Activated CD4-positive, alpha-beta T cell treated with anti-CD3 and anti-CD28 coated beads, Interleukin-2, amount 10 ng/mL, durations not matched to agents 24 days and 14 days (primary cell): Measurements from ENCODE around the gene ITGAX. TPM values are rescaled to one million over a fixed set of nuclear protein-coding genes. Genes with fewer than 3 reads are reported as not detected.

Experiments
- DNase-seq: peaks from one replicate; pipeline ENCODE4 v3.0.0; 2022
- H3K27ac Mint-ChIP-seq: one replicate; pipeline ENCODE4 v1.8.0; 2022; ENCODE audit warnings: mild to moderate bottlenecking, mixed read lengths
- H3K27me3 Mint-ChIP-seq: one replicate; pipeline ENCODE4 v1.8.0; 2022; ENCODE audit warnings: mixed read lengths
- H3K36me3 Mint-ChIP-seq: one replicate; pipeline ENCODE4 v1.8.0; 2022; ENCODE audit warnings: low read depth, mild to moderate bottlenecking, mixed read lengths
- H3K4me1 Mint-ChIP-seq: one replicate; pipeline ENCODE4 v1.8.0; 2021; ENCODE audit warnings: mixed read lengths
- H3K4me3 Mint-ChIP-seq: one replicate; pipeline ENCODE4 v1.8.0; 2022; ENCODE audit warnings: mild to moderate bottlenecking, moderate library complexity, mixed read lengths
- H3K9me3 Mint-ChIP-seq: one replicate; pipeline ENCODE4 v1.8.0; 2021; ENCODE audit warnings: mixed read lengths
- intact Hi-C: fragments of 100-400 bp; cut with micrococcal nuclease; formaldehyde crosslinking; loops from one replicate; pipeline ENCODE4 v1.15.1; 2023
- total RNA-seq: library from RNA; stranded (reverse); gene quantifications from 2 replicates; pipeline ENCODE4 v1.2.3, GENCODE V29; 2022

Gene ITGAX
- total RNA-seq, 1 donor from 2014 or later = 45.9 TPM

- Mint-ChIP-seq H3K27ac (no peak overlapping the region), H3K4me3 (no peak overlapping the region), H3K36me3 (peaks cover 8% of the 10 kb centered on the region), H3K4me1 (peaks cover 11% of the 10 kb centered on the region), H3K9me3 (peaks cover 8% of the 10 kb centered on the region), H3K27me3 (peaks cover 7% of the 10 kb centered on the region)
- intact Hi-C loops = no loop called here
- DNase-seq = no peak
Observed at GRCh38 chr16:31397096-31397660, 42.2 kb downstream of the ITGAX start.

GRCh38 chr16:31397701-31398100 lies 42.7 kb downstream of the ITGAX start:
- Mint-ChIP-seq H3K36me3 (peaks cover 8% of the 10 kb centered on the region), H3K27me3 (peaks cover 5% of the 10 kb centered on the region), H3K4me1 (peaks cover 11% of the 10 kb centered on the region), H3K4me3 (no peak overlapping the region), H3K9me3 (peaks cover 8% of the 10 kb centered on the region), H3K27ac (no peak overlapping the region)
- intact Hi-C loops = no loop called here
- DNase-seq = no peak

- H3K4me1 Mint-ChIP-seq = peaks cover 11% of the 10 kb centered on the region
- H3K9me3 Mint-ChIP-seq = peaks cover 8% of the 10 kb centered on the region
- H3K27ac Mint-ChIP-seq = peak overlapping the region; percentile 27
- no peaks in the 10 kb centered on the region for H3K27me3 Mint-ChIP-seq
- no peak overlapping the region for H3K4me3 Mint-ChIP-seq
- peaks cover 8% of the 10 kb centered on the region for H3K36me3 Mint-ChIP-seq
- intact Hi-C loops = no loop called here
- no peak for DNase-seq
Observed at GRCh38 chr16:31400191-31400590, 45.2 kb downstream of the ITGAX start.

- H3K36me3 Mint-ChIP-seq = peaks cover 8% of the 10 kb centered on the region
- intact Hi-C loops = no loop called here
- H3K4me1 Mint-ChIP-seq = peaks cover 11% of the 10 kb centered on the region
- H3K4me3 Mint-ChIP-seq = no peak overlapping the region
- H3K27ac Mint-ChIP-seq = no peak overlapping the region
- peaks cover 8% of the 10 kb centered on the region for H3K9me3 Mint-ChIP-seq
- H3K27me3 Mint-ChIP-seq = no peaks in the 10 kb centered on the region
- DNase-seq = no peak
Observed at GRCh38 chr16:31401436-31401835, 46.5 kb downstream of the ITGAX start.

GRCh38 chr16:31402687-31403086 lies 47.7 kb downstream of the ITGAX start:
- no peak for DNase-seq
- intact Hi-C loops = no loop called here
- peaks cover 11% of the 10 kb centered on the region for H3K4me1 Mint-ChIP-seq
- H3K27ac Mint-ChIP-seq = no peak overlapping the region
- H3K27me3 Mint-ChIP-seq = peaks cover 3% of the 10 kb centered on the region
- peaks cover 8% of the 10 kb centered on the region for H3K9me3 Mint-ChIP-seq
- H3K36me3 Mint-ChIP-seq = peaks cover 8% of the 10 kb centered on the region
- no peak overlapping the region for H3K4me3 Mint-ChIP-seq

- no peak for DNase-seq
- H3K4me3 Mint-ChIP-seq = no peak overlapping the region
- H3K9me3 Mint-ChIP-seq = peaks cover 8% of the 10 kb centered on the region
- intact Hi-C loops = no loop called here
- peaks cover 5% of the 10 kb centered on the region for H3K27me3 Mint-ChIP-seq
- H3K36me3 Mint-ChIP-seq = peaks cover 8% of the 10 kb centered on the region
- H3K4me1 Mint-ChIP-seq = peaks cover 11% of the 10 kb centered on the region
- no peak overlapping the region for H3K27ac Mint-ChIP-seq
Observed at GRCh38 chr16:31403590-31404352, 48.8 kb downstream of the ITGAX start.

- peaks cover 5% of the 10 kb centered on the region for H3K9me3 Mint-ChIP-seq
- no peak for DNase-seq
- peaks cover 4% of the 10 kb centered on the region for H3K36me3 Mint-ChIP-seq
- peaks cover 5% of the 10 kb centered on the region for H3K27me3 Mint-ChIP-seq
- H3K4me1 Mint-ChIP-seq = peaks cover 8% of the 10 kb centered on the region
- H3K27ac Mint-ChIP-seq = no peak overlapping the region
- intact Hi-C loops = no loop called here
- H3K4me3 Mint-ChIP-seq = no peak overlapping the region
Observed at GRCh38 chr16:31404353-31405064, 49.5 kb downstream of the ITGAX start.

GRCh38 chr16:31407406-31407805 lies 52.4 kb downstream of the ITGAX start:
- peaks cover 5% of the 10 kb centered on the region for H3K27me3 Mint-ChIP-seq
- no peaks in the 10 kb centered on the region for H3K36me3 Mint-ChIP-seq
- no peak overlapping the region for H3K27ac Mint-ChIP-seq
- intact Hi-C loops = no loop called here
- no peaks in the 10 kb centered on the region for H3K9me3 Mint-ChIP-seq
- DNase-seq = no peak
- no peak overlapping the region for H3K4me3 Mint-ChIP-seq
- no peaks in the 10 kb centered on the region for H3K4me1 Mint-ChIP-seq

- H3K9me3 Mint-ChIP-seq = no peaks in the 10 kb centered on the region
- no peak for DNase-seq
- intact Hi-C loops = no loop called here
- H3K4me1 Mint-ChIP-seq = peaks cover 7% of the 10 kb centered on the region
- no peak overlapping the region for H3K4me3 Mint-ChIP-seq
- peaks cover 5% of the 10 kb centered on the region for H3K27me3 Mint-ChIP-seq
- no peak overlapping the region for H3K27ac Mint-ChIP-seq
- no peaks in the 10 kb centered on the region for H3K36me3 Mint-ChIP-seq
Observed at GRCh38 chr16:31409433-31409832, 54.5 kb downstream of the ITGAX start.

- intact Hi-C loops = no loop called here
- H3K27me3 Mint-ChIP-seq = peaks cover 5% of the 10 kb centered on the region
- H3K36me3 Mint-ChIP-seq = no peaks in the 10 kb centered on the region
- no peak for DNase-seq
- peaks cover 12% of the 10 kb centered on the region for H3K4me1 Mint-ChIP-seq
- no peaks in the 10 kb centered on the region for H3K9me3 Mint-ChIP-seq
- no peak overlapping the region for H3K27ac Mint-ChIP-seq
- no peak overlapping the region for H3K4me3 Mint-ChIP-seq
Observed at GRCh38 chr16:31410082-31410481, 55.1 kb downstream of the ITGAX start.

- DNase-seq = no peak
- peaks cover 18% of the 10 kb centered on the region for H3K4me1 Mint-ChIP-seq
- H3K36me3 Mint-ChIP-seq = no peaks in the 10 kb centered on the region
- intact Hi-C loops = no loop called here
- H3K27ac Mint-ChIP-seq = no peak overlapping the region
- H3K4me3 Mint-ChIP-seq = no peak overlapping the region
- no peaks in the 10 kb centered on the region for H3K9me3 Mint-ChIP-seq
- H3K27me3 Mint-ChIP-seq = peaks cover 5% of the 10 kb centered on the region
Observed at GRCh38 chr16:31411024-31411844, 56.3 kb downstream of the ITGAX start.

- Mint-ChIP-seq H3K4me3 (no peak overlapping the region), H3K4me1 (peaks cover 21% of the 10 kb centered on the region), H3K27me3 (peaks cover 2% of the 10 kb centered on the region), H3K9me3 (no peaks in the 10 kb centered on the region), H3K36me3 (no peaks in the 10 kb centered on the region), H3K27ac (no peak overlapping the region)
- intact Hi-C loops = no loop called here
- DNase-seq = no peak
Observed at GRCh38 chr16:31412750-31413149, 57.8 kb downstream of the ITGAX start.

- H3K4me1 Mint-ChIP-seq = peaks cover 23% of the 10 kb centered on the region
- H3K27me3 Mint-ChIP-seq = peaks cover 2% of the 10 kb centered on the region
- no peak overlapping the region for H3K27ac Mint-ChIP-seq
- intact Hi-C loops = no loop called here
- H3K36me3 Mint-ChIP-seq = no peaks in the 10 kb centered on the region
- no peaks in the 10 kb centered on the region for H3K9me3 Mint-ChIP-seq
- DNase-seq = no peak
- H3K4me3 Mint-ChIP-seq = no peak overlapping the region
Observed at GRCh38 chr16:31413381-31413780, 58.4 kb downstream of the ITGAX start.

- Mint-ChIP-seq H3K9me3 (no peaks in the 10 kb centered on the region), H3K4me3 (no peak overlapping the region), H3K27me3 (no peaks in the 10 kb centered on the region), H3K27ac (no peak overlapping the region), H3K36me3 (no peaks in the 10 kb centered on the region), H3K4me1 (peaks cover 23% of the 10 kb centered on the region)
- DNase-seq = no peak
- intact Hi-C loops = no loop called here
Observed at GRCh38 chr16:31413943-31414342, 59.0 kb downstream of the ITGAX start.
